ENCODE measurements around the gene AGPAT4.

GRCh38 chr6:161266513-161267230, 7.2 kb downstream of the AGPAT4 start:
- TF ChIP-seq, protein P1, sequence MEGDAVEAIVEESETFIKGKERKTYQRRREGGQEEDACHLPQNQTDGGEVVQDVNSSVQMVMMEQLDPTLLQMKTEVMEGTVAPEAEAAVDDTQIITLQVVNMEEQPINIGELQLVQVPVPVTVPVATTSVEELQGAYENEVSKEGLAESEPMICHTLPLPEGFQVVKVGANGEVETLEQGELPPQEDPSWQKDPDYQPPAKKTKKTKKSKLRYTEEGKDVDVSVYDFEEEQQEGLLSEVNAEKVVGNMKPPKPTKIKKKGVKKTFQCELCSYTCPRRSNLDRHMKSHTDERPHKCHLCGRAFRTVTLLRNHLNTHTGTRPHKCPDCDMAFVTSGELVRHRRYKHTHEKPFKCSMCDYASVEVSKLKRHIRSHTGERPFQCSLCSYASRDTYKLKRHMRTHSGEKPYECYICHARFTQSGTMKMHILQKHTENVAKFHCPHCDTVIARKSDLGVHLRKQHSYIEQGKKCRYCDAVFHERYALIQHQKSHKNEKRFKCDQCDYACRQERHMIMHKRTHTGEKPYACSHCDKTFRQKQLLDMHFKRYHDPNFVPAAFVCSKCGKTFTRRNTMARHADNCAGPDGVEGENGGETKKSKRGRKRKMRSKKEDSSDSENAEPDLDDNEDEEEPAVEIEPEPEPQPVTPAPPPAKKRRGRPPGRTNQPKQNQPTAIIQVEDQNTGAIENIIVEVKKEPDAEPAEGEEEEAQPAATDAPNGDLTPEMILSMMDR (IDR thresholded peaks at IDR 0.05): no peak
- TF ChIP-seq POLR2A (IDR thresholded peaks at IDR 0.05) (no peak), EP300 (IDR thresholded peaks at IDR 0.05) (no peak), POLR2AphosphoS5 (IDR thresholded peaks at IDR 0.05) (no peak)
